HPDE6-E6E7 (cell line): ENCODE measurements around the gene P4HA3.

Source experiments
- DNase-seq: peaks from one replicate; pipeline ENCODE4 v3.0.0; 2011; ENCODE audit warnings: missing footprints; ENCODE audit errors: extremely low spot score

The P4HA3 gene

DNA sequence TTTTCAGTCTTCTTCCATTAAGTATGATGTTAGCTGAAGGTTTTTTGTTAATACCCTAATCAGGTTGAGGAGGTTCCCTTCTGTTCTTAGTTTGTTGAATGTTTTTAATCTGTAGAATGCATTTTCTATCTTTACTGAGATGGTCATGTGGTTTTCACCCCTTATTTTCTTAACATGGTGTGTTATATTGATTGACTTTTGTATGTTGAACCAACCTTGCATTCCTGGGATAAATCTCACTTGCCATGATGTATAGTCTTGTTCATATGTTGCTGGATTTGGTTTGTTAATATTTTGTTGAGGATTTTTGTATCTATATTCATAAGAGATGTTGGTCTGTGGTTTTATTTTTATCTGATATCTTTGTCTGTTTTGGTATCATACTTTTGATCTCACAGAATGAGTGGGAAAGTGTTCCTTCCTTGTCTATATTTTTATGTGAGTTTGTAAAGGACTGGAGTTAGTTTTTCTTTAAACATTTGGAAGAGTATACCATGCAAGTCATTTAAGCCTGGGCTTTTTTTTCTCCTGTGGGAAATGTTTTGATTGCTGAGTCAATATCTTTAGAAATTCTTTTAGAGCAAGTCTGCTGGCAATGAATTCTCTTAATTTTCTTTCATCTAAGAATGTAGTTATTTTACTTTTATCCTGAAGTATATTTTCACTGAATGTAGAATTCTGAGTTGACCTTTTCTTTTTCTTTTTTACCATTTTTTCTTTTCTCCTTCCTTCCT, 5.5 kb upstream of the P4HA3 start:
- DNase-seq = no peak

DNA sequence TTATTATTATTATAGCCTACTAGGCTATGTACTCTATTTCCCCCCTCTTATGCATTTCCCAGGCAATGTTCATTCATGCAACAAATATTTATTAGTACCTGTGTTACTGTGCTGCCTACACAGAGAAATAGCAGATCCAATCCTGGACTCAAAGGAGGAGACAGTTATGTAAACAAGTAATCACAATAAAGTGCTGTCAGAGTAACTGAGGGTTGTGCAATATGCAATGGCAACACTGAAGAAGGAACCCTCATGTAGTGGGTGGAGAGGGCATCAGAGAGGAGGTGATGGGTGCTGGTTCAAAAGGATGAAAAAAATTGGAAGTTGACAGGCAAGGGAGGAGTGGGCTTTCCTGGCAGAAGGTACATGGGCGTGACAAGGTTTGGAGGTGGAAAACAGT, 886 bp upstream of the P4HA3 start:
- DNase-seq = no peak

DNA sequence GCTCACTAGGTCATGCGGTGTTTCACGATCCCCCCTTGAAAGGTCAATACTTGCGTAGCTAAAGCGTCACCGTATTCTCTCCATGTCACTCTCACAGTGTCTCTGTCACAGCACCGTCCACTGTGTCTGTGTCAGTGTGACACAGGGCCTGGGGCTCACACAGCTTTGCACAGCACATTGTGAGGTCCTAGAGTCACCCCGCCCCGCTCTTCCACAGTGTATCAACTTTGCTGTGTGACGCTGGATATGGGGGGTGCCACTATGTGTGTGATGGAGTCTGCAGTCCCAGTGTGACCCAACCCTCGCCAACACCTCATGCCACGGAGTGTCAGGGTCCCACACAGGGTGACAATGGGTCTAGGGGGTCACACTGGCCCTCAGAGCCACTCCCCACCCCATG, 583 bp downstream of the P4HA3 start:
- DNase-seq = no peak

DNA sequence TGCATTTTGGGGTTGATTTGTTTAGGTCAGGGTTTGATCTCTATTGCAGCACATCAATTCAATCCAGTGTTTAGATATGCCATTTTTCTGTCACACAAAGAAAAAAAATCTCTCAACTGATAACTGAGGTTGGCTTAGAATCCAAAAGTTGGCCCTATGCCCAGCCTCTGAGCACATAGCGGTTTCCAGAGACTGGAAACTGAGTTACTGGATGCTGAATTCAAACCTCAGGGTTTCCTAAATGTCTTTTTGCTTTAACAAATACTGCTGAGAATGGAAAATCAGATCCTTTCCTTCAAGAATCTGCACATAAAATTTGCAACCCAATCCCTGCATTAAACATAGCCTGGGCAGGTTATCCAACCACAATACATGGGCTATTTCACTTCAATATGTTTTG, 4.0 kb downstream of the P4HA3 start:
- no peak for DNase-seq

DNA sequence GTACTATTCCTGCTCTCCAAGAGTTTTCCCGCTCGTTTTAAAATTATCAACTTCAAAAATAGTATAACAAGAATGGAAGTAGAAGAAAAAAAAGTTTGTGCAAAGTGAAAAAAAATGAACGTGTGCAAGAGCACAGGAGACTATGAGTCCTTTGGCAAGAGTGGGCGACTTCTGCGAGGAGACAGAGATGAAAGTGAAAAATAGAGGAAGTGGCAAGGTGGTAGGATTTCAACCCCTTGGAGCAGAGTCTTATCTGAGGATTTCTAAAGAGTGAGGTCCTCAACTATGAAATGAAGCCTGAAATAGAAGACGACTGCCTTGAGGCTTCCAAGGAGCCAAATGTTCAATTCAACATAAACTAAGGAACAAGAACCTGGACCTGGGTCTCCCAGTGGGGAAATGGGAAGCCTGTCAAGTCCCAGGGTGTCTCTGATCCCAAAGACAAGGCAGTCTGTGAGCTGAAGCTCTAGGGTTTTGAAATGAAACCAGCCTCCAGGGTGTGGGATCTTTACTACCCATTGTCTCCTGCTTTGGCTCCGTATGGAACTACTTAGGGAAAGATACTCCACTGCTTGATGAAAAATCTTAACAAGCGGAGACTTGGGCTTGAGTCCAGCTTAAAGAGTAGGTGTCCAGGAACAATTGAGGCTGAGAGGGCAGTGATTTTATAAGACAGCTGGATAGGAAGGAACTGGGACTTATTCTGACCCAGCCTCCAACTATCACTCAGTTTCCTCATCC, 4.8 kb downstream of the P4HA3 start:
- DNase-seq = no peak

DNA sequence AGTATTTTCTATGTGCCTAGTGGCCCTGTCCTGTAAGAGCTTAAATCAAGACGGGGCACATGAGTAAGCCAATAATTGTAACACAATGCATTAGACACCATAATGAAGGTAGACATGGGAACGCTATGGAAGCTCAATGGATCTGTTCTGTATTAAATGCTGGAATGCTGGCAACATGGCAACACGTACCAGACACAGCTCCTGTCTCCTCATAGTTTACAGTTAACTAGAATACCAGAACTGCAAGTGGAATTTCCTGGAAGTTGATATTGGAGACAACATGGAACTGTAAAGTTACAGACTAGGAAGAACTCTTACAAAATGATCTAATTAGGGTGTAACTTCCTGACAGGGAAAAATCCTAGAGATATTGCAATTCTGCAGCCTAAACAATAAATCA, 12.4 kb downstream of the P4HA3 start:
- DNase-seq = no peak

DNA sequence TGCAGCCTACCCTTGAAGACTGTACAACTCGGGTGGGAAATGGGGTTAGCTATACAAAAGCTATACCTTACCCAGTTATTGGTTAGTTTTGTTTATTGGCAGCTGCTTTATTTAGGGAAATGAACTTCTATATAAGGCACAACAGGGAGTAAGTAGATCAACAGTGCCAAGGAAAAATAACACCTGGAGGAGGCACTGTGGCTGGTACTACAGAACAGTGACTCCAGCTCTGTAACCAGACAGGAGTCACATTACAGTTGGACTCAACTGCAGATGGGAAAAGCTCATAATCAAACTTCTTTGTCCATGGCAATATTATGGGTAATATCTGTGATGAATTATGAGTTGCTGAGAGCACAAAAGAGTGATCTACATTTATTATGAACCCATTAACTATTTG, 14.0 kb downstream of the P4HA3 start:
- no peak for DNase-seq

DNA sequence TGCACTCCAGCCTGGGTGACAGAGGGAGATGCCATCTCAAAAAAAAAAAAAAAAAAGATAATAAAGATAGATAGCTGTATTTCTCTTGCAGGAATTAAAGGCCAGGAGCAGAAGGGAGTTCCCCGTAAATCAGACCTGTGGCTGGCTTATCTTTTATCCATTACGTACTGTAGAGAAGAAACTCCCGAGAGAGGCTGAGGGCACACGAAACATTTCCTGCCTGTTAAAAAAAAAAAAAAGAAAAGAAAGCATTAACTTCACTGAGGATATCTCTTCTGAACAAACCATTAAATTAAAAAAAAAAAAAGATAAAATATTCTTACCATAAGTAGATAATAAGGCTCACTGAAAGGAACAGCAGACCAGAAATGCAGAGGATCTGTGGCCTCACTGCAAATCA, 22.5 kb downstream of the P4HA3 start:
- DNase-seq = no peak

DNA sequence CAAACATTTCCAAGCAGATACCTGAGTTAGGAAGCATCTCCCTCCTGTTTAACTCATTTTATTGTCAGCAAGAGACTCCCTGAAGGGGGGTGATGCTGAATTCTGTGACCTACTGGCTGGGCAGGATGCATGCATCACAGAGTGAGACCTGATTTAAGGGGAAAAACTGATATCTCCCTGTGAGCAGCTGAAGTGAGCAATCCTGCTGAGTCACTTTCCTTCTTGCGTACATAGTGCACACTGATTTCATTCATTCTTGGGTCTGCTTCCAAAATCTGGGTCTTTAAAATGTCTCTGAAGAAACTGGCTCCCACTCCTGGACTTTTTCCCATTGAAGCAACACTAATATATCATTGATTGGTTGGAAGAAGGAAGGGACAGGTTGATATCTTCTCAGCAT, 23.3 kb downstream of the P4HA3 start:
- DNase-seq = peak; percentile 44

DNA sequence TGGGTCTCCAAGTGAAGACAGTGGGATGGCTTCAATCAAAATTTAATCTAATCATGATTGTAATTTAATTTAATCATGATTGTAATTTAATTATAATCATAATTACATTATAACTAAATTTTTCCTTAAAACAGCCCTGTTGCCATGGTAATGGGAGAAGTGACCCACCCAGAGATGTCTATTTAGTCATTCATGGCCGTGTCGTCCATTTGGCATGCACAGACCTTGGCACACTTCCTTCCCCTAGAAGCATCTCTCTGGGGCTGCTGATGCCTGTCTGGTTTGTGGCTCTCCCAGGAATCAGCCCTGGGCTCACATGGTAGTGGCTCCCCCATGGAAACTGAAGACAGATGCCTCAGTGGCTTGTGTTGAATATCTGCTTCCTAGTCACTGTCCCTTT, 27.0 kb downstream of the P4HA3 start:
- DNase-seq = no peak

DNA sequence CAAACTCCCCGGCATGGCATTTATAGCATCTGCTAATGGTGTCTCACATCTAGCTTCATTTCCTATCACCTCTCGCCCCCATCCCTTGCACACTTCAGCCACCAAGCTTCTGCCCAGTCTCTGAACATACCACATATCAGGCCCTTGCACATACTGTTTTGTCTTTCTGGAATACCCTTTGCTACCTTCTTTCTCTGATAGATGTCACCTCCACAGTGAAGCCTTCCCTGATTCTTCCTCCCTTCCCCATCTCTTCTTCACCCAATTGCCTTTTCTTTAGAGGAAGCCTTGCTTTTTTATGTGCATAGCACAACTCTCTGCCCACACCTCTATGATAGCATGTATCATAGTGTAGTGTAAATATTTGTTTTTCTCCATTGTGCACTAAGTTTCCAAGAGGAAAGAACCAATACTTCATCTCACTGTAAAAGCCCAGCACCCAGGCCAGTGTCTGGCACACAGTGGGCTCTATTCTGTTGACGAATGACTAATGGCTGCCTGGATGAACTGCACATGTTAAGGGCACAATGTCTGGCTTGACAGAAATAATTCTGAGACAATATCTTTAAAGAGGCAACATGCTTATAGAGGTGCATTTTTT, 27.8 kb downstream of the P4HA3 start:
- no peak for DNase-seq

DNA sequence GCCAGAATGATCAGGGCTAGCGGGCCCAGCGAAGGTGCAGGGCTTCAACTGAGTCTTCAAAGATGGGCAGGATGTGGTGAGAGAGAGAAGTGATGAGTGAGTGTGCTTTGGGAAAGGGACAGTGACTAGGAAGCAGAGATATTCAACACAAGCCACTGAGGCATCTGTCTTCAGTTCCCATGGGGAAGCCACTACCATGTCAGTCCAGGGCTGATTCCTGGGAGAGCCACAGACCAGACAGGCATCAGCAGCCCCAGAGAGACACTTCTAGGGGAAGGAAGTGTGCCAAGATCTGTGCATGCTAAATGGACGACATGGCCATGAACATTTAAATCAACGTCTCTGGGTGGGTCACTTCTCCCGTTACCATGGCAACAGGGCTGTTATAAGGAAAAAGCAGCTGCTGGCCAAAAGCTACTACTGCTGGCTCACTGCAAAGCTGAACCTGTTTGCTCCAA, 28.5 kb downstream of the P4HA3 start:
- no peak for DNase-seq

DNA sequence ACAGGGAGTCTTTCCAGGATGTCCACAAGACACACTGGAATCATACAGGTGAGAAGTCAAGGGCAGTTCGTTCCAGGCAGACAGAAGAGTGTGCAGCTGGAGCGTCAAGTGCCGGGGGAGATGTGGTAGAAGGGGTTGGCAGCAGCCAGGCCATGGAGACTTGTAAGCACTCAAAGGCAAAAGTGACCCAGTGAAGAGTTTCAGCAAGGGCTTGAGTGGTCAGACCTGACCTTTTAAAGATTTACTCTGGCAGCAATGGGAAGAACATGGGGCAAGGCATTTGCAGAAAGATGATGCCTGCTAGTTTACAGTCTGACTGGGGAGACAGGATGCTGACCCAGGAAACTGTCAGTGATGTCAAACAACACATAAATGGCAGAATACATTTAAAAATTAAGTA, 29.0 kb downstream of the P4HA3 start:
- no peak for DNase-seq

DNA sequence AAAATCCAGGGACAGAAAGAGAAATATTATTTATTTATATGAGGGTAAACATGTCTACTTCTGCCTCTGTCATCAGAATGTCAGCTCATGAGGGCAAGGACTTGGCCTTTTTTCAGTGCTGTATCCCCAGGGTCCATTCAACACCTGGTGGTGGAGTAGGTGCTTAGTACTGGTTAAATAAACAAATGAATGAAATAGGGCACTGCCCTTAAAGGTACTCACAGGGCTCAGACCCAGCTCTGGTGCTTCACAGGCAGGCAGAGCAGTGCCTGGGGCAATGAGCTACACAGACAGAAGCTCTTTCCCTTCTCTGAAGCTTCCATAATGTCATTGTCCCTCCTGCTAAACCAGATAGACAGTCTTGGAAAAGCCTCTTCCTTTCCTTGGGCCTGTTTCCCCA, 30.9 kb downstream of the P4HA3 start:
- no peak for DNase-seq

DNA sequence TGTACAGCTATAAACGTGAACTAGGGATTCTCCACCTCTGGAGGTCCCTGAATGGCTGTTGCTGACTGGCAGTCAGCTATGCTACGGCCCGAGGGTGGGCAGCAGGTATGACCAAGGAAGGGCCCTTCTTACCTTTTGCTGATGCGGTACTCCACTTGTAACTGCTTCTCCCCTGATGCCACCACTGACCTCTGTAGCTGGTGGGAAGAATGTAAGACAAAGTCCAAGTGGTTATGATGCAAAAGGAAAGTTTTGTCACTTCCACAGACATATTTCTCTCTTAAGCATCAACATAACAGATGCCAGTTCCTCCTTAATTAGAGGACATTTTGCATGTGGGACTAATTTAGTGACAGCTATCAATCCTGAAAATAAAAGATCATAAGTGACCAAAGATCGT, 32.2 kb downstream of the P4HA3 start:
- DNase-seq = no peak

DNA sequence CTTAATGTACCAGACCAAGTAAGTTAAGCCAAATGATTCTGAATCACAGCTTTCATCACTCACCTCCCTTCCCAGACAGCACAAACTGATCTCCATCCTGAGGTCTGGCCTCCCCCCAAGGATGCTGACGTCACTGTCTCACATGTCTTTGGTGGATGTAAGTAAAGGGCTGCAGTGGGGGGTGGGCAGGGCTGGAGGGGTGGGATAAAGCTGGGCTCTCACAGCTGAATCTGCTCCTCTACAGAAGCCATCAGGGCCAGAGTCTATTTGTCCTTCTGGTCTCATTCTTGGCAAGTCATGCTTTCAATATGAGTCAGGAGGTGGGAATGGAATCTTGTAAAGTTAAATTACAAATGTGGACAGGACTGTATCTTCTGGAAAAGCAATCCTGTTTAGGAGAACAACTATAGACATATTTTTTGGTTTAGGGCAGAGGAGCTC, 32.7 kb downstream of the P4HA3 start:
- no peak for DNase-seq

DNA sequence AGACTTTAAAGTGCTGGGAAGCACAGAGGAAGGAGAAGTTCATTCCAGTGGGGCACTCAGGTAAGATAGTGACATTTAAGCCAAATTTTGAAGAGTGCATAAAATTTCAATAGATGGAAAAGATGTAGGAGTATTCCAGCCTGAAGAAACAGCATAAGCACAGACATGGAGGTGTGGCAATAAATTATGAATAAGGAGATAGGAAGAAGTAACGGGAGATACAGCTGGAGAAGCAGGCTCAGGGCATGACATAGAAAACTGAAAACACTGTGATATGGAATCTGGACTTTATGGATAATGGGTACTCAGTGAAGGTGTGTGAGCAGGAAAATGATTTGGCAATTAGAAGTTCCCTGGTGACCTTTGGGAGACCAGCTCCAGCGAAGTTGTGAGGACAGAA, 33.3 kb downstream of the P4HA3 start:
- no peak for DNase-seq

DNA sequence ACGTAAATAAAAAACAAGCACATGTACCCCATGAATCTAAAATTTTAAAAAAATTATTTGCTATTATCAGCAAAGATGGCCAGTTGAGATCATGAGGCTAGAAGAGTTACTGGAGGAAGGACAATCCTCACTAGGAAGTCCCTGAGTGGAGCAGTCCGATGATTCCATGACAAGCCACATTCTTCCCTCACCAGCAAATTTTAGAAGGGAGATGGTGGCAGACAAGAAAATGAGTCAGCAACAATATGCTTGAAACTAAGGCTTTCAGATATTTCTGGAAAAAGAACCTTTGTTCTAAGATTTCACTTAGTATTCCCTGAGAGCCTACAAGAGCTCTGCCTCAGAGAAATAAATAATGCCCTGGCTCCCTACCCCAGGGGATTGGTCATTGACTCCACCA, 34.9 kb downstream of the P4HA3 start:
- no peak for DNase-seq

DNA sequence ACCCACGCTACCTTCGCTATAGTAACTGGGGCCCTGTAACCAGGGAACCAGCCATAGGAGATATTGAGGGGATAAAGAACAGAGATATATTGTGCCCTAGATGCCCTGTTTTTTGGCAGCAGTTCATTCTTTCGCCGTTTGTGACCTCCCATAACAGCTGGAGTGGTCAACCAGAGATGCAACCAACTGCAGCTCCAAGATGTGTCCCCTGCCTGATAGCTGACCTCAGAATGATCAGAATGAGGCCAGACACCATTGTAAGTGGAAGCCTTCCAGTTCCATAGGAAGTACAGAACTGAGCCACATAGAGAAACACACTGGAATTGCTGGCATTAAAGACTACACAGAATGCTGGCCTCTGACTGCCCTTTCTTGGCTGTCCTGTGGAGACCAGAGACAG, 39.2 kb downstream of the P4HA3 start:
- no peak for DNase-seq

DNA sequence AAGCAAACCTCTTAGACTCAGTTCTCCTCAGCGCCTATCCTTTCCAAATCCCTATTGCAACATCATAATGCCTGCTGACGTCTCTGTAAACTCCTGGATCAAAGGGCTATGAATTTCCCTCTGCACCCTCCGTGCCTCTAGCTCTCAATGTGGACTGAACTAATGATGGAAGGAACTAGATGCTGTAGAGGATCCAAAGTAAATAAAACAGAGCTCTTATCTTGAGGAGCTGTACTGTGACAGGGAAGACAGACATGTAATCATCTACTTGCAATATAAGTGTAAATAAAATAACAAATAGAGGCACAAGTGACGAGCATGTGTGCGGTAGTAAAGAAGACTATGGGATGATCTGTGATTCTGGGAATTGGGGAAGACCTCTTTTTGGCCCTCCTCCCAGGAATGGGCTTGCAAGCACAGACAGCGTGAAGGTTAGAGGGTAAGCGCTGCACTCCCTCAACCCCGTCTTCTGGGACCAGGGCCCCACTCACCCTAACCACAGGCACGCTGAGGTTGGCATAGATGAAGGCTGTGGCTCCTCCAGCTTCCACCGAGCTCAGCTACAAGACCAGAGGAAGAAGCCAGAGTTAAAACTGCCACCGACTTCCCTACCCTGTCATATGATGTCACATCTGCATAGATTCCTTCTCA, 42.2 kb downstream of the P4HA3 start:
- no peak for DNase-seq

DNA sequence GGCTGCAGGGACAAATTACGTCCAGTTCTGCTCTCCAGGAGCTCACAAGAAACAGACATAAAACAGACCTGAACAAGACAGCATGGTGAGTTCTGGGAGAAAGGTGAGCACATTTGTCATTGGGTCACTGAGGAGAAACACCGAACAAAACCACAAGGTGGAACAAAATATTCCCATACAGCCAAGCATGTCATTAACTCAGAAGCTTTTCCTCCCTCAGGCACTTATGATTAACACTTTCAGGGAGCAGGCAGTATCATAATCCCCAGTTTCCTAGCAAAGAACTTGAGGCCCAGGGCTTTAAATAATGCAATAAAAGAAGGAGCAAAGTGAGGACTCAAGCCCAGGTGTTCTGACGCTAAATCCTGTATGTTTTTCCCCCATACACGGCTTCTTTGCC, 43.0 kb downstream of the P4HA3 start:
- peak; percentile 29 for DNase-seq

DNA sequence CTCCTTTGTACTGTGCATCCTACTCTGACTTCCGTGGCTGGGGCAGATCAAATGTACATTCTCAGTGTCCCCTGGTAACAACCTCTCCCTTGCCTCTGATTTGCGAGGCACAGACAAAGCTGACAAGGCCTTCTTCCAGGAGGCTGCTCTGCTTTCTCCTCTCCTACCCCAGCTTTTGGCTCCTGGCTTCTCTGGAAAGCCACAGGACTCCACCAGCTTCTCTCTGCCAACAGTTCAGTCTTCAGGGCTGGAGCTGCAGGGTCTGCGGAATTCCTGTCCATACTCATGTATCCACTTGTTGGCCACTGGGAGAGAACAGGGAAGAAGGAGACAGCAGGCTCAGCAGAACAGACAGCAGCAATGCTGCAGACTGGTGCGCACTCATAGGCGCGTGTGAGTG, 44.4 kb downstream of the P4HA3 start:
- DNase-seq = no peak

DNA sequence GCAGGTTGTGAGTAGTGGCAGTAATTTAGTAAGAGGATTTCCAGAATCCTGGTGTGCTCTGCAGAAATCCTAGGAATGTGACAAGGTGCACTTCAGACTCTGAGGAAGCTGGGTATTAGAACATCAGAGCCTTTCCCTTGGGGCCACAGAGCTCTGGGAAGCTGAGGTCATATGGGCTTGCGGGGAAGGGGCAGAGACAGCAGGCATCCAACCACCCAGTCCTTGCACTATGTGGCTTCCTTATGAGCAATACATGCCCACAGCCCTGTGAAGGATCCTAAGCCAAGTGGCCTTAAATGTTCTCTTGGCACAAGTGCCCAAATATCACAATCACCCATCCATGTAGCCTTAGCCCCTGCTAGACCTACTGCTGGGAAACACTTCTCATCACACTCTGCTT, 46.2 kb downstream of the P4HA3 start:
- no peak for DNase-seq
